Measurements from ENCODE around the gene TAS2R50.

The TAS2R50 gene

GRCh38 chr12:10941369-10941768, 45.3 kb downstream of the TAS2R50 start:
- TF ChIP-seq CTCF (IDR thresholded peaks at IDR 0.05; ENCODE audit: low read depth, low read length, poor library complexity, severe bottlenecking), result no peak
- no peaks in the 10 kb centered on the region for H3F3A ChIP-seq (ENCODE audit: control insufficient read depth, insufficient read depth)
- H3K27ac ChIP-seq (ENCODE audit: low read depth, low read length), result no peak overlapping the region
- H3K4me1 ChIP-seq (ENCODE audit: control insufficient read depth, low read length), result no peaks in the 10 kb centered on the region
- no peaks in the 10 kb centered on the region for H3K9me2 ChIP-seq (replicated peaks; ENCODE audit: control insufficient read depth, low read length)
- no peak overlapping the region for H3K4me3 ChIP-seq (ENCODE audit: low read length)
- no peaks in the 10 kb centered on the region for H3K9me3 ChIP-seq (ENCODE audit: control insufficient read depth, insufficient read depth, low read length)
- no peak overlapping the region for H3K4me2 ChIP-seq (ENCODE audit: low read length)
- H3K27me3 ChIP-seq (ENCODE audit: control insufficient read depth, low read length), result no peaks in the 10 kb centered on the region
- H3K36me3 ChIP-seq (ENCODE audit: control insufficient read depth, low read length), result no peaks in the 10 kb centered on the region
- no peaks in the 10 kb centered on the region for H4K20me1 ChIP-seq (ENCODE audit: control insufficient read depth, insufficient read depth, low read depth, low read length)
- H3K79me2 ChIP-seq (ENCODE audit: control insufficient read depth, low read length), result no peaks in the 10 kb centered on the region

- H3K4me1 ChIP-seq (ENCODE audit: control insufficient read depth, low read length), result no peaks in the 10 kb centered on the region
- no peaks in the 10 kb centered on the region for H4K20me1 ChIP-seq (ENCODE audit: control insufficient read depth, insufficient read depth, low read depth, low read length)
- no peaks in the 10 kb centered on the region for H3K9me2 ChIP-seq (replicated peaks; ENCODE audit: control insufficient read depth, low read length)
- H3K27ac ChIP-seq (ENCODE audit: low read depth, low read length), result no peak overlapping the region
- H3K4me2 ChIP-seq (ENCODE audit: low read length), result no peak overlapping the region
- H3F3A ChIP-seq (ENCODE audit: control insufficient read depth, insufficient read depth), result no peaks in the 10 kb centered on the region
- H3K9me3 ChIP-seq (ENCODE audit: control insufficient read depth, insufficient read depth, low read length), result no peaks in the 10 kb centered on the region
- H3K36me3 ChIP-seq (ENCODE audit: control insufficient read depth, low read length), result no peaks in the 10 kb centered on the region
- H3K27me3 ChIP-seq (ENCODE audit: control insufficient read depth, low read length), result no peaks in the 10 kb centered on the region
- no peak overlapping the region for H3K4me3 ChIP-seq (ENCODE audit: low read length)
- no peaks in the 10 kb centered on the region for H3K79me2 ChIP-seq (ENCODE audit: control insufficient read depth, low read length)
- no peak for TF ChIP-seq EZH2phosphoT487 (IDR thresholded peaks at IDR 0.05; ENCODE audit: borderline replicate concordance, low read length)
- no peak for TF ChIP-seq CTCF (IDR thresholded peaks at IDR 0.05; ENCODE audit: low read depth, low read length, poor library complexity, severe bottlenecking)
Observed at GRCh38 chr12:10940389-10940788, 46.3 kb downstream of the TAS2R50 start.

- Histone ChIP-seq H3K27ac (ENCODE audit: low read depth, low read length) (no peak within 1 kb of the TSS), H3K4me1 (ENCODE audit: control insufficient read depth, low read length) (no peaks in the 10 kb centered on the region), H3K79me2 (ENCODE audit: control insufficient read depth, low read length) (no peaks in the 10 kb centered on the region), H3K4me3 (ENCODE audit: low read length) (no peak within 1 kb of the TSS), H4K20me1 (ENCODE audit: control insufficient read depth, insufficient read depth, low read depth, low read length) (no peaks in the 10 kb centered on the region), H3F3A (ENCODE audit: control insufficient read depth, insufficient read depth) (no peaks in the 10 kb centered on the region), H3K36me3 (ENCODE audit: control insufficient read depth, low read length) (no peaks in the 10 kb centered on the region), H3K4me2 (ENCODE audit: low read length) (no peak within 1 kb of the TSS), H3K27me3 (ENCODE audit: control insufficient read depth, low read length) (no peaks in the 10 kb centered on the region), H3K9me2 (replicated peaks; ENCODE audit: control insufficient read depth, low read length) (no peaks in the 10 kb centered on the region), H3K9me3 (ENCODE audit: control insufficient read depth, insufficient read depth, low read length) (no peaks in the 10 kb centered on the region)
- no peak for TF ChIP-seq CTCF (IDR thresholded peaks at IDR 0.05; ENCODE audit: low read depth, low read length, poor library complexity, severe bottlenecking)
- no peak for TF ChIP-seq EZH2phosphoT487 (IDR thresholded peaks at IDR 0.05; ENCODE audit: borderline replicate concordance, low read length)
Observed at GRCh38 chr12:10939163-10939562, 47.5 kb downstream of the TAS2R50 start, which contains the start of gene TAS2R14. Gene TAS2R14 (minus strand): TSS chr12:10939263. CDS start chr12:10939207, 56 bp downstream.

GRCh38 chr12:10936506-10936905, 50.2 kb downstream of the TAS2R50 start:
- no peak overlapping the region for H3K4me2 ChIP-seq (ENCODE audit: low read length)

More at GRCh38 chr12:10936506-10936905, 50.2 kb downstream of the TAS2R50 start:
- H3F3A ChIP-seq (ENCODE audit: control insufficient read depth, insufficient read depth), result no peaks in the 10 kb centered on the region
- H3K79me2 ChIP-seq (ENCODE audit: control insufficient read depth, low read length), result no peaks in the 10 kb centered on the region
- H3K36me3 ChIP-seq (ENCODE audit: control insufficient read depth, low read length), result no peaks in the 10 kb centered on the region
- no peak overlapping the region for H3K4me3 ChIP-seq (ENCODE audit: low read length)
- H3K9me2 ChIP-seq (replicated peaks; ENCODE audit: control insufficient read depth, low read length), result no peaks in the 10 kb centered on the region
- H3K4me1 ChIP-seq (ENCODE audit: control insufficient read depth, low read length), result no peaks in the 10 kb centered on the region
- H3K27ac ChIP-seq (ENCODE audit: low read depth, low read length), result no peak overlapping the region
- H3K27me3 ChIP-seq (ENCODE audit: control insufficient read depth, low read length), result no peaks in the 10 kb centered on the region
- H4K20me1 ChIP-seq (ENCODE audit: control insufficient read depth, insufficient read depth, low read depth, low read length), result no peaks in the 10 kb centered on the region
- H3K9me3 ChIP-seq (ENCODE audit: control insufficient read depth, insufficient read depth, low read length), result no peaks in the 10 kb centered on the region
- TF ChIP-seq EZH2phosphoT487 (IDR thresholded peaks at IDR 0.05; ENCODE audit: borderline replicate concordance, low read length) (no peak), CTCF (IDR thresholded peaks at IDR 0.05; ENCODE audit: low read depth, low read length, poor library complexity, severe bottlenecking) (no peak)

All from DOHH2 (cell line).